NT2/D1 (cell line): Measurements from ENCODE around the gene MAPK9.

Source experiments
- SUZ12 ChIP-seq: IDR thresholded peaks from 2 replicates; pipeline ENCODE4 v1.6.1; 2011; ENCODE audit not compliant: insufficient read length, insufficient read depth; ENCODE audit errors: extremely low read depth
- YY1 ChIP-seq: IDR thresholded peaks from 2 replicates; pipeline ENCODE4 v1.6.1; 2011; ENCODE audit not compliant: insufficient read length, insufficient read depth
- ZNF274 ChIP-seq: IDR thresholded peaks from 2 replicates; pipeline ENCODE4 v1.6.1; 2011; ENCODE audit warnings: mild to moderate bottlenecking, low read depth, low read length

GRCh38 chr5:180198208-180198607 lies 93.7 kb downstream of the MAPK9 start:
- TF ChIP-seq YY1 (no peak), ZNF274 (no peak), SUZ12 (no peak)
